HEK293T (cell line): ENCODE measurements around the gene FOXL1.

Experiments used
- ARNT ChIP-seq: fragments of 450-650 bp; IDR thresholded peaks from 2 replicates; pipeline ENCODE4 v1.6.1; 2017; ENCODE audit warnings: mild to moderate bottlenecking
- CTBP1 ChIP-seq: fragments of 450-650 bp; IDR thresholded peaks from 2 replicates; pipeline ENCODE4 v1.6.1; 2016; ENCODE audit warnings: borderline replicate concordance
- ELF4 ChIP-seq: fragments of 450-650 bp; IDR thresholded peaks from 2 replicates; pipeline ENCODE4 v1.6.1; 2017; ENCODE audit warnings: antibody characterized with exemption
- FOXA1 ChIP-seq: fragments of 450-650 bp; IDR thresholded peaks from 2 replicates; pipeline ENCODE4 v1.6.1; 2016; ENCODE audit warnings: mild to moderate bottlenecking
- FOXK2 ChIP-seq: fragments of 450-650 bp; IDR thresholded peaks from 2 replicates; pipeline ENCODE4 v1.6.1; 2016; ENCODE audit warnings: mild to moderate bottlenecking
- HDGF ChIP-seq: fragments of 450-650 bp; IDR thresholded peaks from 2 replicates; pipeline ENCODE4 v1.6.1; 2017; ENCODE audit warnings: antibody characterized with exemption, borderline replicate concordance
- LEF1 ChIP-seq: fragments of 450-650 bp; IDR thresholded peaks from 2 replicates; pipeline ENCODE4 v1.6.1; 2017; ENCODE audit warnings: mild to moderate bottlenecking, borderline replicate concordance
- NFRKB ChIP-seq: fragments of 450-650 bp; IDR thresholded peaks from 2 replicates; pipeline ENCODE4 v1.6.1; 2016; ENCODE audit warnings: mild to moderate bottlenecking, moderate library complexity
- PKNOX1 ChIP-seq: fragments of 450-650 bp; IDR thresholded peaks from 2 replicates; pipeline ENCODE4 v1.6.1; 2016
- SP1 ChIP-seq: fragments of 450-650 bp; IDR thresholded peaks from 2 replicates; pipeline ENCODE4 v1.6.1; 2017
- TARDBP ChIP-seq: fragments of 450-650 bp; IDR thresholded peaks from 2 replicates; pipeline ENCODE4 v1.6.1; 2016
- ZNF384 ChIP-seq: fragments of 450-650 bp; IDR thresholded peaks from 2 replicates; pipeline ENCODE4 v1.6.1; 2016

GRCh38 chr16:86530251-86531190, 47.8 kb upstream of the FOXL1 start:
- TF ChIP-seq ELF4 (no peak), ZNF384 (no peak), HDGF (no peak), FOXK2 (no peak), FOXA1 (no peak), TARDBP (no peak), SP1 (no peak), ARNT (no peak), LEF1 (no peak), PKNOX1 (no peak), CTBP1 (no peak), NFRKB (no peak)
